Measurements from ENCODE around the gene SLC16A1. TPM values are rescaled to one million over a fixed set of nuclear protein-coding genes. Genes with fewer than 3 reads are reported as not detected.
"Not testable (repeated sequence)": the region's sequence is repeated elsewhere in the genome, so short reads cannot be mapped to it uniquely, and the experiment has no call there.

SLC16A1 gene
- total RNA-seq, 1 donor from 2014 or later = 60.3 TPM

GRCh38 chr1:112973788-112974187 lies 17.8 kb upstream of the SLC16A1 start:
- DNase-seq (ENCODE audit: low spot score in 2 of 2) = no peak
- no peak for FAIRE-seq

- DNase-seq (ENCODE audit: low spot score in 2 of 2) (no peak), FAIRE-seq (no peak)
Observed at GRCh38 chr1:112971006-112971405, 15.0 kb upstream of the SLC16A1 start.

- FAIRE-seq = no peak
- DNase-seq (ENCODE audit: low spot score in 2 of 2) = no peak
Observed at GRCh38 chr1:112964347-112964746, 8.4 kb upstream of the SLC16A1 start.

- FAIRE-seq = no peak
Observed at GRCh38 chr1:112961072-112961471, 5.1 kb upstream of the SLC16A1 start.

GRCh38 chr1:112960384-112960783 lies 4.4 kb upstream of the SLC16A1 start:
- FAIRE-seq = no peak
- DNase-seq (ENCODE audit: low spot score in 2 of 2) = no peak

More at GRCh38 chr1:112961072-112961471, 5.1 kb upstream of the SLC16A1 start:
- DNase-seq (ENCODE audit: low spot score in 2 of 2) = no peak

- FAIRE-seq = not testable (repeated sequence)
Observed at GRCh38 chr1:112958236-112958635, 2.2 kb upstream of the SLC16A1 start.

GRCh38 chr1:112957133-112957812 lies 1.3 kb upstream of the SLC16A1 start:
- DNase-seq (ENCODE audit: low spot score in 2 of 2) (peak in 1 of 2 donors; percentile 31), FAIRE-seq (no peak)

More at GRCh38 chr1:112958236-112958635, 2.2 kb upstream of the SLC16A1 start:
- DNase-seq (ENCODE audit: low spot score in 2 of 2) = not testable (repeated sequence)

GRCh38 chr1:112956544-112957132 lies 642 bp upstream of the SLC16A1 start:
- FAIRE-seq = no peak
- no peak for DNase-seq (ENCODE audit: low spot score in 2 of 2)

- DNase-seq (ENCODE audit: low spot score in 2 of 2) = peak; percentile 41
- no peak for FAIRE-seq
Observed at GRCh38 chr1:112954945-112955772, 837 bp downstream of the SLC16A1 start.

GRCh38 chr1:112954017-112954650 lies 1.9 kb downstream of the SLC16A1 start:
- FAIRE-seq = no peak
- no peak for DNase-seq (ENCODE audit: low spot score in 2 of 2)

- FAIRE-seq = no peak
- no peak for DNase-seq (ENCODE audit: low spot score in 2 of 2)
Observed at GRCh38 chr1:112950426-112950825, 5.6 kb downstream of the SLC16A1 start.

- no peak for FAIRE-seq
Observed at GRCh38 chr1:112946683-112947082, 9.3 kb downstream of the SLC16A1 start.

GRCh38 chr1:112939810-112940209 lies 16.2 kb downstream of the SLC16A1 start:
- no peak for FAIRE-seq
- no peak for DNase-seq (ENCODE audit: low spot score in 2 of 2)

More at GRCh38 chr1:112946683-112947082, 9.3 kb downstream of the SLC16A1 start:
- DNase-seq (ENCODE audit: low spot score in 2 of 2) = no peak

GRCh38 chr1:112938210-112938609 lies 17.8 kb downstream of the SLC16A1 start:
- DNase-seq (ENCODE audit: low spot score in 2 of 2) (no peak), FAIRE-seq (no peak)

- DNase-seq (ENCODE audit: low spot score in 2 of 2) (no peak), FAIRE-seq (no peak)
Observed at GRCh38 chr1:112937495-112937894, 18.5 kb downstream of the SLC16A1 start.

GRCh38 chr1:112937070-112937469 lies 18.9 kb downstream of the SLC16A1 start:
- no peak for DNase-seq (ENCODE audit: low spot score in 2 of 2)
- no peak for FAIRE-seq

- DNase-seq (ENCODE audit: low spot score in 2 of 2) (no peak), FAIRE-seq (no peak)
Observed at GRCh38 chr1:112935461-112936111, 20.4 kb downstream of the SLC16A1 start.

GRCh38 chr1:112934577-112934976 lies 21.4 kb downstream of the SLC16A1 start:
- no peak for DNase-seq (ENCODE audit: low spot score in 2 of 2)
- no peak for FAIRE-seq

GRCh38 chr1:112933820-112934571 lies 22.0 kb downstream of the SLC16A1 start:
- FAIRE-seq (no peak), DNase-seq (ENCODE audit: low spot score in 2 of 2) (no peak)

All from frontal cortex (tissue), 4 donors.